ENCODE results near the gene SH3BP1.

Gene SH3BP1

GRCh38 chr22:37617431-37617830, 22.0 kb upstream of the SH3BP1 start:
- Histone ChIP-seq H3K4me3 (ENCODE audit: low read length in 2 of 2) (no peak overlapping the region), H3K27me3 (ENCODE audit: control insufficient read depth in 1 of 2, insufficient read depth in 2 of 2, low read length in 2 of 2) (no peaks in the 10 kb centered on the region), H3K27ac (ENCODE audit: low read length) (no peak overlapping the region), H3K9me3 (ENCODE audit: control insufficient read depth in 2 of 2, low read length in 2 of 2) (no peaks in the 10 kb centered on the region), H3K4me1 (ENCODE audit: control insufficient read depth, insufficient read depth, low read length) (peaks cover 8% of the 10 kb centered on the region), H3K9ac (ENCODE audit: low read length in 2 of 2) (no peak overlapping the region), H3K36me3 (ENCODE audit: control insufficient read depth in 2 of 2, insufficient read depth in 2 of 2, low read length in 2 of 2) (peaks cover 35 to 36% of the 10 kb centered on the region in 2 donors)

DNA sequence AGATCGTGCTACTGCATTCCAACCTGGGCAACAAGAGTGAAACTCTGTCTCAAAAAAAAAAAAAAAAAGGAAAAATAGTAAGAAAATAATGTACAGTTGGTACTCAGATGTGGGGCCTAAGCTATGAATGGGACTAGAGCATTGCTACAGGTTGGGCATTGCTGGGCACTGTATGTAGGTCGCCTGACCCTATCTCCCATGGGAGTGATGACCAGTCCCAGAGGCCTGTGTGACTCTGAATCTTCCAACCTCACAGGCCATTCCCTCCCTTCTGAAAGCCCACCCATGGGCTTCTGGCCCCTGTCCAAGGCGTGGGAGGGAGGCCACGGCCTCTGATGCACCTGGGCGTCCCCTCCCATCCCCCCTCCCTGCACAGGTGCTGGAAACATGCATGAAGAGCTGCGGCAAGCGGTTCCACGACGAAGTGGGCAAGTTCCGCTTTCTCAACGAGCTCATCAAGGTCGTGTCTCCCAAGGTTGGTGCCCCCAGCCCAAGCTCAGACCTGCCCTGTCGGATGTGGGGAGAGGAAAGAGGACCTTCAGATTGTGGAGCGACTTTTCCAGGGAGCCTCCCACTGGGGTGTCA, 21.3 kb upstream of the SH3BP1 start:
- Histone ChIP-seq H3K4me1 (ENCODE audit: control insufficient read depth, insufficient read depth, low read length) (peaks cover 6% of the 10 kb centered on the region), H3K36me3 (ENCODE audit: control insufficient read depth in 2 of 2, insufficient read depth in 2 of 2, low read length in 2 of 2) (peaks cover 35 to 36% of the 10 kb centered on the region in 2 donors), H3K9me3 (ENCODE audit: control insufficient read depth in 2 of 2, low read length in 2 of 2) (no peaks in the 10 kb centered on the region), H3K9ac (ENCODE audit: low read length in 2 of 2) (no peak overlapping the region), H3K27me3 (ENCODE audit: control insufficient read depth in 1 of 2, insufficient read depth in 2 of 2, low read length in 2 of 2) (no peaks in the 10 kb centered on the region), H3K27ac (ENCODE audit: low read length) (no peak overlapping the region), H3K4me3 (ENCODE audit: low read length in 2 of 2) (no peak overlapping the region)

GRCh38 chr22:37618674-37619073, 20.8 kb upstream of the SH3BP1 start:
- no peak overlapping the region for H3K27ac ChIP-seq (ENCODE audit: low read length)
- peaks cover 38 to 39% of the 10 kb centered on the region in 2 donors for H3K36me3 ChIP-seq (ENCODE audit: control insufficient read depth in 2 of 2, insufficient read depth in 2 of 2, low read length in 2 of 2)
- no peaks in the 10 kb centered on the region for H3K27me3 ChIP-seq (ENCODE audit: control insufficient read depth in 1 of 2, insufficient read depth in 2 of 2, low read length in 2 of 2)

DNA sequence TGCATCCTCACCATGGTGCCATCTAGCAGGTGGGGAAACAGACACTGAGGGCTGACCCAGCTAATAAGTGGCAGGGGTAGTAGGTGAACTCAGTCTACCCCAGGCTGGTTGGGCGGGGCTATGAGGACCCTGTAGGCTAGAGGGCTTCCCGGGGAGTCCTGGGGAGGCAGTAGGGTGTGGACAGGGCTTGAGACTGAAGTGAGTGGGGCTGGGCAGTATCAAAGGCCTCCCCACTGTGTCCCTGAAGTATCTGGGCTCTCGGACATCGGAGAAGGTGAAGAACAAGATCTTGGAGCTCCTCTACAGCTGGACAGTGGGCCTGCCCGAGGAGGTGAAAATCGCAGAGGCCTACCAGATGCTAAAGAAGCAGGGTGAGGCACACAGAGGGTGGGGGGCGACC, 19.5 kb upstream of the SH3BP1 start:
- H3K36me3 ChIP-seq (ENCODE audit: control insufficient read depth in 2 of 2, insufficient read depth in 2 of 2, low read length in 2 of 2) = peaks cover 34 to 36% of the 10 kb centered on the region in 2 donors

More at GRCh38 chr22:37618674-37619073, 20.8 kb upstream of the SH3BP1 start:
- no peak overlapping the region for H3K4me3 ChIP-seq (ENCODE audit: low read length in 2 of 2)
- no peak overlapping the region for H3K9ac ChIP-seq (ENCODE audit: low read length in 2 of 2)
- no peaks in the 10 kb centered on the region for H3K9me3 ChIP-seq (ENCODE audit: control insufficient read depth in 2 of 2, low read length in 2 of 2)
- H3K4me1 ChIP-seq (ENCODE audit: control insufficient read depth, insufficient read depth, low read length) = peaks cover 6% of the 10 kb centered on the region

GRCh38 chr22:37621352-37621860, 18.1 kb upstream of the SH3BP1 start:
- Histone ChIP-seq H3K36me3 (ENCODE audit: control insufficient read depth in 2 of 2, insufficient read depth in 2 of 2, low read length in 2 of 2) (peaks cover 31% of the 10 kb centered on the region in 2 donors), H3K27me3 (ENCODE audit: control insufficient read depth in 1 of 2, insufficient read depth in 2 of 2, low read length in 2 of 2) (no peaks in the 10 kb centered on the region), H3K9ac (ENCODE audit: low read length in 2 of 2) (no peak overlapping the region), H3K27ac (ENCODE audit: low read length) (no peak overlapping the region), H3K9me3 (ENCODE audit: control insufficient read depth in 2 of 2, low read length in 2 of 2) (no peaks in the 10 kb centered on the region), H3K4me3 (ENCODE audit: low read length in 2 of 2) (no peak overlapping the region), H3K4me1 (ENCODE audit: control insufficient read depth, insufficient read depth, low read length) (peaks cover 26% of the 10 kb centered on the region)

More for the DNA sequence above, 19.5 kb upstream of the SH3BP1 start:
- Histone ChIP-seq H3K9me3 (ENCODE audit: control insufficient read depth in 2 of 2, low read length in 2 of 2) (no peaks in the 10 kb centered on the region), H3K9ac (ENCODE audit: low read length in 2 of 2) (no peak overlapping the region), H3K4me1 (ENCODE audit: control insufficient read depth, insufficient read depth, low read length) (peaks cover 12% of the 10 kb centered on the region), H3K27ac (ENCODE audit: low read length) (no peak overlapping the region), H3K4me3 (ENCODE audit: low read length in 2 of 2) (no peak overlapping the region), H3K27me3 (ENCODE audit: control insufficient read depth in 1 of 2, insufficient read depth in 2 of 2, low read length in 2 of 2) (no peaks in the 10 kb centered on the region)

GRCh38 chr22:37623075-37624016, 16.1 kb upstream of the SH3BP1 start:
- Histone ChIP-seq H3K27ac (ENCODE audit: low read length) (peak overlapping the region; percentile 60), H3K9ac (ENCODE audit: low read length in 2 of 2) (peak overlapping the region; percentile 23 to 51), H3K27me3 (ENCODE audit: control insufficient read depth in 1 of 2, insufficient read depth in 2 of 2, low read length in 2 of 2) (no peaks in the 10 kb centered on the region), H3K4me1 (ENCODE audit: control insufficient read depth, insufficient read depth, low read length) (peaks cover 45% of the 10 kb centered on the region), H3K9me3 (ENCODE audit: control insufficient read depth in 2 of 2, low read length in 2 of 2) (no peaks in the 10 kb centered on the region), H3K36me3 (ENCODE audit: control insufficient read depth in 2 of 2, insufficient read depth in 2 of 2, low read length in 2 of 2) (peaks cover 17 to 19% of the 10 kb centered on the region in 2 donors), H3K4me3 (ENCODE audit: low read length in 2 of 2) (no peak overlapping the region)

DNA sequence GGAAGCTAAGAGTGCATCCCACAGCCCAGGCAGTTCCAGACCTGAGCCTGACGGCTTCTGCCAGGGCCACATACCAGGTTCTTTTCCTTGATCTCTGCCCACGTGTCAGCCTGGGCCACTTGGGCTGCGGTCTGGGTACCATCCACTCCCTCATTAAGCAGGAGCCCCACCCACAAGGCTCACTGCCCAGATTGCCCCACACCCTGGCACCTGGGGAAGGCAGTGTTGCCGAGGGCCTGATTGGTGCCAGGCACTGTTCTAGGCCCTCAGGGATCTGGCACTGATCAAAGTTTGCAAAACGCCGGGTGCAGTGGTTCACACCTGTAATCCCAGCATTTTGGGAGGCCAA, 15.5 kb upstream of the SH3BP1 start:
- Histone ChIP-seq H3K36me3 (ENCODE audit: control insufficient read depth in 2 of 2, insufficient read depth in 2 of 2, low read length in 2 of 2) (peaks cover 12 to 15% of the 10 kb centered on the region in 2 donors), H3K4me3 (ENCODE audit: low read length in 2 of 2) (no peak overlapping the region), H3K27ac (ENCODE audit: low read length) (peak overlapping the region; percentile 60), H3K27me3 (ENCODE audit: control insufficient read depth in 1 of 2, insufficient read depth in 2 of 2, low read length in 2 of 2) (no peaks in the 10 kb centered on the region), H3K4me1 (ENCODE audit: control insufficient read depth, insufficient read depth, low read length) (peaks cover 47% of the 10 kb centered on the region), H3K9me3 (ENCODE audit: control insufficient read depth in 2 of 2, low read length in 2 of 2) (no peaks in the 10 kb centered on the region), H3K9ac (ENCODE audit: low read length in 2 of 2) (peak overlapping the region; percentile 23 to 51)

GRCh38 chr22:37624876-37625275, 14.6 kb upstream of the SH3BP1 start:
- H3K27ac ChIP-seq (ENCODE audit: low read length) = peak overlapping the region; percentile 92
- no peaks in the 10 kb centered on the region for H3K9me3 ChIP-seq (ENCODE audit: control insufficient read depth in 2 of 2, low read length in 2 of 2)
- peaks cover 47% of the 10 kb centered on the region for H3K4me1 ChIP-seq (ENCODE audit: control insufficient read depth, insufficient read depth, low read length)
- H3K4me3 ChIP-seq (ENCODE audit: low read length in 2 of 2) = no peak overlapping the region
- peak overlapping the region; percentile 11 to 47 for H3K9ac ChIP-seq (ENCODE audit: low read length in 2 of 2)
- H3K27me3 ChIP-seq (ENCODE audit: control insufficient read depth in 1 of 2, insufficient read depth in 2 of 2, low read length in 2 of 2) = no peaks in the 10 kb centered on the region
- H3K36me3 ChIP-seq (ENCODE audit: control insufficient read depth in 2 of 2, insufficient read depth in 2 of 2, low read length in 2 of 2) = peaks cover 16 to 17% of the 10 kb centered on the region in 2 donors

GRCh38 chr22:37625737-37626136, 13.7 kb upstream of the SH3BP1 start:
- H3K36me3 ChIP-seq (ENCODE audit: control insufficient read depth in 2 of 2, insufficient read depth in 2 of 2, low read length in 2 of 2) = peaks cover 12 to 14% of the 10 kb centered on the region in 2 donors

GRCh38 chr22:37626144-37626543, 13.3 kb upstream of the SH3BP1 start:
- peaks cover 16% of the 10 kb centered on the region in 2 donors for H3K36me3 ChIP-seq (ENCODE audit: control insufficient read depth in 2 of 2, insufficient read depth in 2 of 2, low read length in 2 of 2)

More at GRCh38 chr22:37625737-37626136, 13.7 kb upstream of the SH3BP1 start:
- H3K27me3 ChIP-seq (ENCODE audit: control insufficient read depth in 1 of 2, insufficient read depth in 2 of 2, low read length in 2 of 2) = no peaks in the 10 kb centered on the region
- H3K9me3 ChIP-seq (ENCODE audit: control insufficient read depth in 2 of 2, low read length in 2 of 2) = no peaks in the 10 kb centered on the region
- peak overlapping the region; percentile 36 to 71 for H3K9ac ChIP-seq (ENCODE audit: low read length in 2 of 2)
- H3K27ac ChIP-seq (ENCODE audit: low read length) = peak overlapping the region; percentile 92
- peaks cover 47% of the 10 kb centered on the region for H3K4me1 ChIP-seq (ENCODE audit: control insufficient read depth, insufficient read depth, low read length)
- H3K4me3 ChIP-seq (ENCODE audit: low read length in 2 of 2) = no peak overlapping the region

More at GRCh38 chr22:37626144-37626543, 13.3 kb upstream of the SH3BP1 start:
- Histone ChIP-seq H3K27me3 (ENCODE audit: control insufficient read depth in 1 of 2, insufficient read depth in 2 of 2, low read length in 2 of 2) (no peaks in the 10 kb centered on the region), H3K4me3 (ENCODE audit: low read length in 2 of 2) (peak overlapping the region in 1 of 2 donors; percentile 40), H3K9me3 (ENCODE audit: control insufficient read depth in 2 of 2, low read length in 2 of 2) (no peaks in the 10 kb centered on the region), H3K4me1 (ENCODE audit: control insufficient read depth, insufficient read depth, low read length) (peaks cover 47% of the 10 kb centered on the region), H3K9ac (ENCODE audit: low read length in 2 of 2) (peak overlapping the region; percentile 36 to 71), H3K27ac (ENCODE audit: low read length) (peak overlapping the region; percentile 92)
